ENCODE data around the gene NXN.

GRCh38 chr17:812638-813204 is 166.9 kb downstream of the NXN start:
- no peak for TF ChIP-seq CTCF (IDR thresholded peaks at IDR 0.05)
- TF ChIP-seq MXI1 (IDR thresholded peaks at IDR 0.05; ENCODE audit: low read depth, low read length) = no peak
- no peak for TF ChIP-seq TAF1 (IDR thresholded peaks at IDR 0.05; ENCODE audit: borderline replicate concordance, low read depth, low read length)
- no peak for TF ChIP-seq MEF2A (IDR thresholded peaks at IDR 0.05; ENCODE audit: borderline replicate concordance, low read depth)
